K562 (cell line): Measurements from ENCODE around the gene CDCA5. TPM values are rescaled to one million over a fixed set of nuclear protein-coding genes. Genes with fewer than 3 reads are reported as not detected.

Source experiments
- ATF2 ChIP-seq: sonication (generic); formaldehyde crosslinking; IDR thresholded peaks from 2 replicates; pipeline ENCODE4 v1.8.1; 2022; ENCODE audit warnings: missing genetic modification reagents
- ATF3 ChIP-seq, 2 experiments: fragments of 450-650 bp in 1 of 2; sonication (generic) in 1 of 2; formaldehyde crosslinking in 1 of 2; IDR thresholded peaks in 1 of 2; conservative IDR thresholded peaks in 1 of 2; 2 replicates each; pipeline versions ENCODE4 v1.6.1 to v1.8.1; 2016 to 2023; ENCODE audit warnings: mild to moderate bottlenecking in 2 of 2, moderate library complexity in 2 of 2, inconsistent platforms in 1 of 2, missing genetic modification reagents in 1 of 2
- DPF2 ChIP-seq: fragments of 450-650 bp; IDR thresholded peaks from 2 replicates; pipeline ENCODE4 v1.6.1; 2016
- ETV1 ChIP-seq: fragments of 450-650 bp; conservative IDR thresholded peaks from 2 replicates; pipeline ENCODE4 v1.6.1; 2016; ENCODE audit warnings: missing genetic modification characterization, control low read depth, low read depth, missing compliant biosample characterization
- EZH2 ChIP-seq: IDR thresholded peaks from 2 replicates; pipeline ENCODE4 v1.6.1; 2012; ENCODE audit warnings: low read depth, mild to moderate bottlenecking, inconsistent platforms, low read length, borderline replicate concordance
- HMG20A ChIP-seq: fragments of 450-650 bp; formaldehyde crosslinking; conservative IDR thresholded peaks from 2 replicates; pipeline ENCODE4 v1.4.0; 2020; ENCODE audit warnings: mild to moderate bottlenecking, mixed read lengths
- KDM4B ChIP-seq, 2 experiments: fragments of 450-650 bp in 1 of 2; sonication (generic) in 1 of 2; IDR thresholded peaks; 2 replicates each; pipeline ENCODE4 v1.6.1; 2016 to 2017; ENCODE audit warnings: borderline replicate concordance in 2 of 2, antibody characterized with exemption in 1 of 2, low read depth in 1 of 2, mild to moderate bottlenecking in 1 of 2
- NFE2 ChIP-seq: IDR thresholded peaks from 2 replicates; pipeline ENCODE4 v1.6.1; 2014; ENCODE audit warnings: antibody characterized with exemption, low read depth
- NFIX ChIP-seq: fragments of 250-450 bp; sonication (Bioruptor Pico); IDR thresholded peaks from 2 replicates; pipeline ENCODE4 v1.4.0; 2020; ENCODE audit warnings: low read depth, mild to moderate bottlenecking, moderate library complexity
- NR2C2 ChIP-seq, 2 experiments: fragments of 200-800 bp in 1 of 2; sonication (Bioruptor generic) in 1 of 2; sonication (generic) in 1 of 2; formaldehyde crosslinking in 1 of 2; IDR thresholded peaks; 2 replicates each; pipeline versions ENCODE4 v1.6.1 to v1.8.0; 2016 to 2022; ENCODE audit warnings: mild to moderate bottlenecking in 1 of 2, missing compliant biosample characterization in 1 of 2, missing genetic modification characterization in 1 of 2, missing genetic modification reagents in 1 of 2
- POLR3G ChIP-seq: IDR thresholded peaks from 2 replicates; pipeline ENCODE4 v1.6.1; 2011; ENCODE audit not compliant: insufficient read length, insufficient replicate concordance; ENCODE audit errors: extremely low read depth
- RBM17 ChIP-seq: fragments of 200-400 bp; formaldehyde crosslinking; IDR thresholded peaks from 2 replicates; pipeline ENCODE4 v1.6.1; 2017; ENCODE audit warnings: low read depth, mild to moderate bottlenecking, low read length, borderline replicate concordance
- ZC3H8 ChIP-seq: fragments of 450-650 bp; IDR thresholded peaks from 2 replicates; pipeline ENCODE4 v1.6.1; 2017
- ZNF561 ChIP-seq: fragments of 450-650 bp; formaldehyde crosslinking; conservative IDR thresholded peaks from 2 replicates; pipeline ENCODE4 v1.4.0; 2020; ENCODE audit warnings: mild to moderate bottlenecking, moderate library complexity
- ZNF696 ChIP-seq: fragments of 250-450 bp; sonication (Bioruptor Pico); conservative IDR thresholded peaks from 2 replicates; pipeline ENCODE4 v1.4.0; 2020; ENCODE audit warnings: mild to moderate bottlenecking, moderate library complexity
- polyA plus RNA-seq, 8 experiments: library from polyadenylated mRNA; depleted of rRNA in 4 of 8; stranded (reverse) in 5 of 8; unstranded in 3 of 8; fragments of >200 nt; fragmentation: Nextera tagmentation in 2 of 8; fragmentation: Illumina TruSeq in 1 of 8; extraction: Ambion mirVana in 2 of 8; extraction: Trizol in 1 of 8; gene quantifications; 2 replicates each; pipeline versions ENCODE4 v1.2.1 to v1.2.3, GENCODE V29; 2011 to 2014; ENCODE audit warnings: inconsistent platforms in 1 of 8, missing spikeins in 1 of 8
- total RNA-seq, 7 experiments: library from RNA; depleted of rRNA in 6 of 7; stranded (reverse); fragments of >200 nt in 6 of 7; fragmentation: Illumina TruSeq in 2 of 7; extraction: Trizol in 2 of 7; gene quantifications; 2 replicates each; pipeline versions ENCODE4 v1.2.1 to v1.2.3, GENCODE V29; 2011 to 2021; ENCODE audit warnings: low replicate concordance in 1 of 7
- TF ChIP-seq, protein P1 (sequence below): sonication (generic); formaldehyde crosslinking; IDR thresholded peaks from 2 replicates; pipeline ENCODE4 v1.8.1; 2023; ENCODE audit warnings: mild to moderate bottlenecking, missing genetic modification reagents
- TF ChIP-seq, protein P2 (sequence below): IDR thresholded peaks from 2 replicates; pipeline ENCODE4 v1.6.1; 2012; ENCODE audit warnings: low read depth, low read length, improper control_type of control experiment, borderline replicate concordance

The CDCA5 gene
- total and polyA plus RNA-seq, 9 of the 15 experiments (the other 6 are each of a cell fraction or from before 2014, with no cell fraction given) = 18.9 to 94.3 (median 64.6) TPM

- TF ChIP-seq EZH2 (no peak), HMG20A (CRISPR knock-in tag) (no peak), POLR3G (no peak), NFE2 (peak; percentile 34; the same call in 1 of the 2 replicates), ETV1 (tag) (no peak), ATF2 (CRISPR knock-in tag) (no peak), ATF3 (IDR thresholded peaks at IDR 0.05) (no peak), ATF3 (CRISPR knock-in tag; conservative IDR thresholded peaks at IDR 0.05) (no peak), ZC3H8 (no peak), ZNF696 (CRISPR knock-in tag) (no peak), ZNF561 (CRISPR knock-in tag) (no peak), NR2C2 (CRISPR knock-in tag; IDR thresholded peaks at IDR 0.05) (peak; percentile 81), NR2C2 (tag; IDR thresholded peaks at IDR 0.05) (peak; percentile 84), RBM17 (no peak), KDM4B (IDR thresholded peaks at IDR 0.05; ENCODE audit: borderline replicate concordance in 2 of 2, low read depth in 1 of 2) (no peak), NFIX (no peak), DPF2 (0 out of 2 replicates have a peak, but pooled peaks have one; percentile 19)
- TF ChIP-seq, protein P1, sequence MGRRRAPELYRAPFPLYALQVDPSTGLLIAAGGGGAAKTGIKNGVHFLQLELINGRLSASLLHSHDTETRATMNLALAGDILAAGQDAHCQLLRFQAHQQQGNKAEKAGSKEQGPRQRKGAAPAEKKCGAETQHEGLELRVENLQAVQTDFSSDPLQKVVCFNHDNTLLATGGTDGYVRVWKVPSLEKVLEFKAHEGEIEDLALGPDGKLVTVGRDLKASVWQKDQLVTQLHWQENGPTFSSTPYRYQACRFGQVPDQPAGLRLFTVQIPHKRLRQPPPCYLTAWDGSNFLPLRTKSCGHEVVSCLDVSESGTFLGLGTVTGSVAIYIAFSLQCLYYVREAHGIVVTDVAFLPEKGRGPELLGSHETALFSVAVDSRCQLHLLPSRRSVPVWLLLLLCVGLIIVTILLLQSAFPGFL = no peak
- TF ChIP-seq, protein P2, sequence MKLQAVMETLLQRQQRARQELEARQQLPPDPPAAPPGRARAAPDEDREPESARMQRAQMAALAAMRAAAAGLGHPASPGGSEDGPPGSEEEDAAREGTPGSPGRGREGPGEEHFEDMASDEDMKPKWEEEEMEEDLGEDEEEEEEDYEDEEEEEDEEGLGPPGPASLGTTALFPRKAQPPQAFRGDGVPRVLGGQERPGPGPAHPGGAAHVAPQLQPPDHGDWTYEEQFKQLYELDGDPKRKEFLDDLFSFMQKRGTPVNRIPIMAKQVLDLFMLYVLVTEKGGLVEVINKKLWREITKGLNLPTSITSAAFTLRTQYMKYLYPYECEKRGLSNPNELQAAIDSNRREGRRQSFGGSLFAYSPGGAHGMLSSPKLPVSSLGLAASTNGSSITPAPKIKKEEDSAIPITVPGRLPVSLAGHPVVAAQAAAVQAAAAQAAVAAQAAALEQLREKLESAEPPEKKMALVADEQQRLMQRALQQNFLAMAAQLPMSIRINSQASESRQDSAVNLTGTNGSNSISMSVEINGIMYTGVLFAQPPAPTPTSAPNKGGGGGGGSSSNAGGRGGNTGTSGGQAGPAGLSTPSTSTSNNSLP = no peak
These were observed 38.2 kb upstream of the CDCA5 start, which contains the start of the genes FAU and MRPL49 (continued) for GRCh38 chr11:65121865-65122696.
